Measurements from ENCODE around the gene ARMH3.

Gene ARMH3

DNA sequence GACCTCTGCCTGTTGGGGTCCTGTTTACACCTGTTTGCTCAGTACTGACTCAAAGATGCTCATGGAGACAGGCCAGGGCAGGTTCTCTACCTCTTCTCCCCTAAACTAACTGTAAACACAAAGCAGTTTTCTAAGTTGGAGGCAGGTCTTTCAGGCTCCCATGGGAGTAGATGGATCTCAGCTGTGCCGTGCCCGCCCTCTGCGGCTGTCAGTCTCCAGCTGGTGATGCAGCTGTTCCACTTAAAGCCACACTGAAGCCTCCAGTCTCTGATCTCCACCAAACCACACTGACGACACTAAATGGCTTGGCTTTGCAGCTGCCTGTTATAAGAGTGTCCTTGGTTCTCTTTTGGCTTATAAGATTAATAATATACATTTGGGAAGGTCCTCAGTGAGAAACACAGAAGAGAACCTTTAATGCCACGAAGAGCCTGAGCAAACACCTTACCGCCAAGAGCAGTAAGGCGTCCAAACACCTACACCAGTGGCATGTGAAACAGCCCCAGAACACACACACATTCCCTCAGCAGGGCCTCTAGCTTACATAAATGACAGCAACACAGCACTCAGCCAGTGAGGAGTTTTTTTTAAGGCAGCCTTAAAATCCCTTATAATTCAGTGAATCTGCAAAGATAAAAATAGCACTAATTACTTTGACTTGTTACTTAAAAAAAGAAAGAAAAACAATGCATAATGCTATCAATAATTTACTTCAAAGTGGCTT is 152.0 kb downstream of the ARMH3 start:
- in situ Hi-C loops (cut with HindIII; ENCODE audit: low sequenced_read_pairs), result no loop called here

DNA sequence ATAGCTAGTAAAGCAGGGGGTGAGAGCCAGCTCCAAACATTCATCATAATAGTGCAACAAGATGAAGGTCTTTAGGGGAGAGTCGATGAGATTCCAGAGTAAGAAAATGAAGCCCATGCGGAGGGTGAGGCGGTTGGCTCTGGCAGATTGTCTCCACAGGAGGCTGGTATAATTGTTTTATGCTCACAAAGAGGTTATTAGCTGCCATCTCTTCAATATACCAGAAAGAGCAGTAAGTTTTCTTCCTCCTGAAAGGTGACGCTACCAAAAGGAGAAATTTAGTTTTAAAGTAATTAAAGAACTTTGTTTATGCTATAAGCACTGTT is 153.2 kb downstream of the ARMH3 start:
- in situ Hi-C loops (cut with HindIII; ENCODE audit: low sequenced_read_pairs), result no loop called here

DNA sequence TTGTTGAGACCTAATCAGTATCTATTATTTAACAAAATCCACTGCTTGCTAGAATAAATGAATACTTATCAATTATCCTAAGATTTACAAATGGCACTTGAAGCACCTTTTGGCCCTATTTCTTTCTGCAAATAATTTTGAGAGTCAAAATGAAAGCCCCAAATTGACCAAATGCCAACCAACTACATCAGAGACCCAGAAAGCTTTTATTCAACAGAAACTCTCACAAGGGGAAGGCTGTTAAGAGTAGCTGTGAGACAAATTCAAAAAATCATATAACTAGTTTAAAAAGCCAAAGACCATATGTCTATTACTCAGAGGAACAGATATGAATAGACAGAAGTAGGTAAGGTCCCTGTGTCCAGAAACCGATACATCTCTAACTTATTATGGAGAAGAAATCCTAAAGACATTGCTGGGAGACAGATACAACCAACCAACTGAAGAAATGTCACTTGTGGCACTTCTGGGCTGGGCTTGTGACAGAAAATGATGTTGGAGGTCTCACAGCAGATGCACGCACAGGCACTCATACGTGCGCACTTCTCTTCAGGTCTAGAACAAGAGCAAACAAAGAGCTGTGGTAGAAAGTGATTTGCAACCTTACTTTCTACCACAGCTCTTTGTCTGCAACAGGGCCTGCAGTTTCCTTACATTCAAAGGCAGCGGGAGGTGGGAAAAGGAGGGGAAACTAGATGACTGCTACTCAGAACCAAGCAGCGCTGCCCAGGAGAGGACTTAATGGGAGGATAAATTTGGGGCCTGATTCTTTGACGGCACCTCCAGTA is 153.7 kb downstream of the ARMH3 start:
- in situ Hi-C loops (cut with HindIII; ENCODE audit: low sequenced_read_pairs), result no loop called here

- in situ Hi-C loops (cut with HindIII; ENCODE audit: low sequenced_read_pairs), result no loop called here
Observed at GRCh38 chr10:101901340-101901739, 154.6 kb downstream of the ARMH3 start.

DNA sequence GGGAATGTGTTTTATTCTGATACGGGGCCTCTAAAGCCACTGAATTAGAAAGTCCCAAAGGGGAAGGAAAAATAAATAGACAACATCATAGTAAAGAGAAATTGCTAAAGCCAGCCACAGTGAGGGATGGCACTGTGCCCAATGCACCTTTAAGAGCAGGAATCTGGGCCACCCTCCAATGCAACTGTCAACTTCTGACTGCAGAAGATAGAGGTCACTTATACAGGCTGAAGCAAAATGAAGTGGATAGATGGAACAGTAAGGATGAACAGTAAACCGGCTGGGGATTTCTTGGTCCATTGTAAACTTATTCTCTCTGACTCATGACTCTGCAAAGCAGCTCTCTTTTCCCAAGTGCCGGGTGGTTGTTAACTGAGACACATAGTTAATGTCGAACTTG is 158.3 kb downstream of the ARMH3 start:
- in situ Hi-C loops (cut with HindIII; ENCODE audit: low sequenced_read_pairs), result loop anchor here (25.0 kb wide), 1 partner anchor 115 kb away; no protein-coding TSS in a partner anchor

- in situ Hi-C loops (cut with HindIII; ENCODE audit: low sequenced_read_pairs), result loop anchor here (25.0 kb wide), 1 partner anchor 116 kb away; no protein-coding TSS in a partner anchor
Observed at GRCh38 chr10:101896225-101896877, 159.6 kb downstream of the ARMH3 start.

DNA sequence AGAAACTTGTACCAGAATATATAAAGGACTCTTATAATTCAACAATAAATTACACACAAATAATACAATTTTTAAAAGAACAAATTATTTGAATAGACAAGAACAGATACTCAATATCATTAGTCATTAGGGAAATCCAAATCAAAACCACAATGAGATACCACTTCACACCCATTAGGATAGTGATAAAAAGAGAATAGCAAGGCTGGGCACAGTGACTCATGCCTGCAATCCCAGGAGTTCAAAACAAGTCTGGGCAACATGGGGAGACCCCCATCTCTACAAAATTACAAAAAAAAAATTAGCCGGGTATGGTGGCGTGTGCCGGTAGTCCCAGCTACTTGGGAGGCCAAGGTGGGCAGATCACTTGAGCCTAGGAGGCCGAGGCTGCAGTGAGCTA is 160.2 kb downstream of the ARMH3 start:
- in situ Hi-C loops (cut with HindIII; ENCODE audit: low sequenced_read_pairs), result loop anchor here (25.0 kb wide), 1 partner anchor 117 kb away; no protein-coding TSS in a partner anchor

DNA sequence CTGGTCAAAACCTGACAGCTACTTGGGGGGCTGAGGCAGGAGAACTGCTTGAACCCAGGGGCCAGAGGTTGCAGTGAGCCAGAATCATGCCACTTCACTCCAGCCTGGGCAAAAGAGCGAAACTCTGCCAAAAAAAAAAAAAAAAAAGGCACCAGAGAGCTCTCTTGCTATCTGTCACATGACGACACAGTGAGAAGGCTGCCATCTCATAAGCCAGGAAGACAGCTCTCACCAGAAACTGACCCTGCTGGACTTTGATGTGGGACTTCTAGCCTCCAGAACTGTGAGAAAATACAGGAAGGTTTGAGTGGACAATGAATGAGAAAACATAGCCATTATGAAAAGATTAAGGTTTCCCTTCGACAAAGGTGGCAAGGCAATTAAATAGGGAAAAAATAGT is 161.2 kb downstream of the ARMH3 start:
- in situ Hi-C loops (cut with HindIII; ENCODE audit: low sequenced_read_pairs), result loop anchor here (25.0 kb wide), 1 partner anchor 118 kb away; no protein-coding TSS in a partner anchor

DNA sequence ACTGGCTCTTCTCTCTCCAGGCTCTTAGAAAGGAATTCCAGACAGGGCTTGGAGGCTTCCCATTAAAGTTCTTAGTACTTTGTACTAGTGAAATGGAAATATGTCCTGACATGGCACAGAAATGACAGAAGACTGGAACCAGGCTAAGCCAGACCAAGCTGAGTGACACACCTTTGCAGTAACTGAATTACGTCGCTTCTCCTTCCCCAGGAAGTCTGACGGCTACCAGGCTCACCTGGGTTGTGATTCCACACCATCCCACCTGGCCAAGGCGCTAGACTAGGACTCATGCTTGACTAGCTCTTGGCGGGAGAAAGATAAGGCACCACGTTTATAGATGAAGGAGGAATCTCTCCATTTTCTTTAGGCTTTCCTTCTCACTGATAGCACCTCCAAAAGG is 161.7 kb downstream of the ARMH3 start:
- in situ Hi-C loops (cut with HindIII; ENCODE audit: low sequenced_read_pairs), result loop anchor here (25.0 kb wide), 1 partner anchor 118 kb away; no protein-coding TSS in a partner anchor

GRCh38 chr10:101893510-101894120 is 162.4 kb downstream of the ARMH3 start:
- in situ Hi-C loops (cut with HindIII; ENCODE audit: low sequenced_read_pairs), result loop anchor here (25.0 kb wide), 1 partner anchor 119 kb away; no protein-coding TSS in a partner anchor

DNA sequence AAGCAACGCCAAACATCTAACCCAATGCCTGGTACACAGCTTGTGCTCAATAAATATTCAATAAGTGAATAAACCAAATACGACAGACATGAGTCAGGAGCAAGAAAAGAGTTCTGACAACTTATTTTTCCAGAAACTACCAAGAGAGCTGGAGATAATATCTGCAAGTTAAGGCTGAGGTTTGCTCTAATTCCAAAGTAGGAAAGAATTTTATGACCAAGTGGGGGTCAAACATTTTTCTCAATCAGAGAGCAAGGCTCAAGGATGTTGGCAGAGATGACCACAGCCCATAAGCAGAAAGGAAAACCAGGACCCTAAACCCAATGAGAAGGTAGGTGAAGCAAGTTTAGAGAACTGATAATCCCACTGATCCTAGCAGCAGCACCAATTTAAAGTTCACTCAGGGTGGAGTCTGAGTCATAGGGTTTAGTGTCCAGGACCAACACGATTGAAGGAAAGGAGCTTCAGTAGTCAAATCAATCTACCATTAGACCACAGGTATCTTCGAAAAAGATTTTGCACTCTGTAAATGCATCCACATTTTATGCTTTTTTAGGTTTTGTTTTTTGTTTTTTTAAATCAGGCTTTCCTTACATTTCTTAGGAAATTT is 163.1 kb downstream of the ARMH3 start:
- in situ Hi-C loops (cut with HindIII; ENCODE audit: low sequenced_read_pairs), result loop anchor here (25.0 kb wide), 1 partner anchor 119 kb away; no protein-coding TSS in a partner anchor

GRCh38 chr10:101889256-101890210 is 166.4 kb downstream of the ARMH3 start:
- in situ Hi-C loops (cut with HindIII; ENCODE audit: low sequenced_read_pairs), result loop anchor here (25.0 kb wide), 1 partner anchor 123 kb away; no protein-coding TSS in a partner anchor

GRCh38 chr10:101888251-101888949 is 167.6 kb downstream of the ARMH3 start:
- in situ Hi-C loops (cut with HindIII; ENCODE audit: low sequenced_read_pairs), result loop anchor here (25.0 kb wide), 1 partner anchor 124 kb away; no protein-coding TSS in a partner anchor

- in situ Hi-C loops (cut with HindIII; ENCODE audit: low sequenced_read_pairs), result loop anchor here (25.0 kb wide), 1 partner anchor 125 kb away; no protein-coding TSS in a partner anchor
Observed at GRCh38 chr10:101887775-101888174, 168.2 kb downstream of the ARMH3 start.

GRCh38 chr10:101886521-101887312 is 169.3 kb downstream of the ARMH3 start:
- in situ Hi-C loops (cut with HindIII; ENCODE audit: low sequenced_read_pairs), result loop anchor here (25.0 kb wide), 1 partner anchor 126 kb away; no protein-coding TSS in a partner anchor

GRCh38 chr10:101881036-101881774 is 174.8 kb downstream of the ARMH3 start:
- in situ Hi-C loops (cut with HindIII; ENCODE audit: low sequenced_read_pairs), result loop anchor here (25.0 kb wide), 1 partner anchor 131 kb away; no protein-coding TSS in a partner anchor

DNA sequence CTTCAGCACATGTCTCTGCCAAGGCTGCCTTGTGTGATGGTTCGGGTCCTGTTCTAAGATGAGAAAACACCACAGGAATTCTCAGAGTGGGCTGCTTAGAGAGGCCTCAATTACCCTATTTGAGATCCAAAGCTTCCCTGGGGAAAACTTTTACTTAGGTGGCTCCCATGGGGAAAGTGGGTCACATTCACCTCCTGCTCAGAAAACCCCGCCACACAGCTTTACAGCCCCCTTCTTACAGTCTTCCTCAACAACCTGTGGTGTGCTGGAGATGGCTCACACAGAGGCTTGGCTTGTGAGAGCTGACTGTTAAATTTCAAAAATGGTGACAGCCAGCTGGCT is 175.8 kb downstream of the ARMH3 start:
- in situ Hi-C loops (cut with HindIII; ENCODE audit: low sequenced_read_pairs), result loop anchor here (25.0 kb wide), 1 partner anchor 132 kb away; no protein-coding TSS in a partner anchor
